Muscle layer of colon (tissue), 2 donors: ENCODE data around the gene LAMA4.

ENCODE experiments used
- H3K27ac ChIP-seq: one replicate; pipeline ENCODE4 v1.7.0; 2013; ENCODE audit warnings: low read depth, mild to moderate bottlenecking, low read length, moderate library complexity
- H3K27me3 ChIP-seq, 2 donors: one replicate each; pipeline ENCODE4 v1.7.0; 2013; ENCODE audit warnings: low read length in 2 of 2, mild to moderate bottlenecking in 2 of 2; ENCODE audit not compliant: insufficient read depth in 2 of 2, control insufficient read depth in 1 of 2
- H3K36me3 ChIP-seq: one replicate; pipeline ENCODE4 v1.7.0; 2013; ENCODE audit warnings: mild to moderate bottlenecking, low read length; ENCODE audit not compliant: insufficient read depth
- H3K4me1 ChIP-seq: one replicate; pipeline ENCODE4 v1.7.0; 2013; ENCODE audit warnings: mild to moderate bottlenecking, low read length; ENCODE audit not compliant: insufficient read depth
- H3K4me3 ChIP-seq, 2 donors: one replicate each; pipeline ENCODE4 v1.7.0; 2013; ENCODE audit warnings: low read length in 2 of 2, low read depth in 1 of 2, mild to moderate bottlenecking in 1 of 2, moderate library complexity in 1 of 2
- H3K9ac ChIP-seq: one replicate; pipeline ENCODE4 v1.7.0; 2013; ENCODE audit warnings: low read length
- H3K9me3 ChIP-seq: one replicate; pipeline ENCODE4 v1.7.0; 2013; ENCODE audit warnings: mild to moderate bottlenecking, low read length
- donor health status: abdominal sarcoma.
- donor health status: Adenocarcinoma of cecum.

The LAMA4 gene, protein sequence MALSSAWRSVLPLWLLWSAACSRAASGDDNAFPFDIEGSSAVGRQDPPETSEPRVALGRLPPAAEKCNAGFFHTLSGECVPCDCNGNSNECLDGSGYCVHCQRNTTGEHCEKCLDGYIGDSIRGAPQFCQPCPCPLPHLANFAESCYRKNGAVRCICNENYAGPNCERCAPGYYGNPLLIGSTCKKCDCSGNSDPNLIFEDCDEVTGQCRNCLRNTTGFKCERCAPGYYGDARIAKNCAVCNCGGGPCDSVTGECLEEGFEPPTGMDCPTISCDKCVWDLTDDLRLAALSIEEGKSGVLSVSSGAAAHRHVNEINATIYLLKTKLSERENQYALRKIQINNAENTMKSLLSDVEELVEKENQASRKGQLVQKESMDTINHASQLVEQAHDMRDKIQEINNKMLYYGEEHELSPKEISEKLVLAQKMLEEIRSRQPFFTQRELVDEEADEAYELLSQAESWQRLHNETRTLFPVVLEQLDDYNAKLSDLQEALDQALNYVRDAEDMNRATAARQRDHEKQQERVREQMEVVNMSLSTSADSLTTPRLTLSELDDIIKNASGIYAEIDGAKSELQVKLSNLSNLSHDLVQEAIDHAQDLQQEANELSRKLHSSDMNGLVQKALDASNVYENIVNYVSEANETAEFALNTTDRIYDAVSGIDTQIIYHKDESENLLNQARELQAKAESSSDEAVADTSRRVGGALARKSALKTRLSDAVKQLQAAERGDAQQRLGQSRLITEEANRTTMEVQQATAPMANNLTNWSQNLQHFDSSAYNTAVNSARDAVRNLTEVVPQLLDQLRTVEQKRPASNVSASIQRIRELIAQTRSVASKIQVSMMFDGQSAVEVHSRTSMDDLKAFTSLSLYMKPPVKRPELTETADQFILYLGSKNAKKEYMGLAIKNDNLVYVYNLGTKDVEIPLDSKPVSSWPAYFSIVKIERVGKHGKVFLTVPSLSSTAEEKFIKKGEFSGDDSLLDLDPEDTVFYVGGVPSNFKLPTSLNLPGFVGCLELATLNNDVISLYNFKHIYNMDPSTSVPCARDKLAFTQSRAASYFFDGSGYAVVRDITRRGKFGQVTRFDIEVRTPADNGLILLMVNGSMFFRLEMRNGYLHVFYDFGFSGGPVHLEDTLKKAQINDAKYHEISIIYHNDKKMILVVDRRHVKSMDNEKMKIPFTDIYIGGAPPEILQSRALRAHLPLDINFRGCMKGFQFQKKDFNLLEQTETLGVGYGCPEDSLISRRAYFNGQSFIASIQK (N-terminal part only)

DNA sequence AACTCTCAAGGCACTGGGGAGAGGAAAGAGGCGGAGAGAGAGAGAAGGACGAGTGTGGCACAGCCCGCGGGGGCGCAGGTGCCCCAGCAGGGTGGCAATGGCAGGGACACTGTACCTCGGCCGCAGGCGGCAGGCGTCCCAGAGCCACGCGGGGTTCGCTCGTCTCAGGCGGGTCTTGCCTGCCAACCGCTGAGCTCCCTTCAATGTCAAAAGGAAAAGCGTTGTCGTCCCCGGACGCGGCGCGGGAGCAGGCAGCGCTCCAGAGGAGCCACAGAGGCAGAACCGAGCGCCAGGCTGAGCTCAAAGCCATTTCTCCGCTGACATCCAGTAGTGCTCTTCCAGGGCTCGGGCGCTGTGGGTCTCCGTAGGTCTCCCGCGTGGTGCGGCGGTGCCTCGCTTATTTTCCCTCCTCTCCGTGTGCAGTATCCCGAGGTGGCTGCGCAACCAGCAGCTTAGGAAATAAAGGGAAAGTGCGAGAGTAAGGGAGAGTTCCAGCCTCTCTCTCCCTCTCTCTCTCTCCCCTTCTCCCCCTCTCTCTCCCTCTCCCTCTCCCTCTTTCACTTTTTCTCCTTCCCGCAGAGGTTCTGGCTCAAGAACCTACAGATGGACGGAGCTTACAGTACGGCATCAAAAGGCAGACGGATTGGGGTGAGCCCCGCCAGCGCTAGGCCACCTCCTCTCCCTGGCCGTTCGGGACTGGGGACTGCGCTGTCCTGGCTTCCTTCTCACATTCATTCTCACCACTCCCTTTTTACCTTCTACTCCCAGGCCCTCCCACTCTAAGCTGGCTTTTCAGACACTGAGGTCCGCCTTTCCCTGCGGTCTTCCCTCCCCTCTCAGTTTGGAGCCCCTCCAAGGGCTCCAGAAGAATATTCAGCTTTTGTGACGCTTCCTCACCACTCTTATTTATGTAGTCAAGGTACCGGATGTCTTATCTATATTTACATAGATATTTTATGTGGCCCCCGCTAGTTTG lies at the start of gene LAMA4:
Gene LAMA4 (minus strand): TSS at position 727 of the 976 bp plus-strand sequence. CDS start 417 bp downstream, at position 310.
- peaks cover 7% of the 10 kb centered on the region for H3K36me3 ChIP-seq
- peak within 1 kb of the TSS; percentile 68 for H3K9ac ChIP-seq
- peak within 1 kb of the TSS; percentile 97 for H3K27ac ChIP-seq
- H3K9me3 ChIP-seq: no peaks in the 10 kb centered on the region
- no peaks in the 10 kb centered on the region for H3K27me3 ChIP-seq
- H3K4me3 ChIP-seq: peak within 1 kb of the TSS; percentile 87 to 92
- peaks cover 31% of the 10 kb centered on the region for H3K4me1 ChIP-seq

DNA sequence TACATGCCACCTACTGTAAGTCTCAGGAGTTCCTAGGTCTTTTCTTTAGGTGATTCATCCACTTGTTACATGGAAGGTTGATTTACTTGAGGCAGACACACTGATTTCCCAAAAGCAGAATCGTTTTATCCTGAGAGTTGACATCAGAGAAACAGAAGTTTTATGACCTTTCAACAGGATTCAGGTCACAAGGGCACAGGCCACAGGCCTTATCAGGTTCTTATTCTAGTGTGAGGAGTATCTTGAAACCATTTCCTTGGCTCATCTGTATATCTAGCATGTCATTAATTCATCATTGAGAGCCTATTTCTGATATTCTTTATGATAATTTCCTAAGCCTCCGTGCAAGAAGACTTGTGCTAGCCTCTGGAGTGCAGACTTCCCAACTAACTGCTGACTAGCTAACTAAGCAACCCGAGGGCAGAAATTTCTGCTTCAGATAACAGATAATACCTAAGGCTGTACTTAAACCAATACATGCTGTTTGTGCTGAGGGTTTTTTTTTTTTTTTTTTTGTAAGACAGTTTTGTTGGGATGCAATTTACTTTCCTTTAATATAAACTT lies 47.9 kb upstream of the LAMA4 start:
- Histone ChIP-seq H3K4me3 (no peak overlapping the region), H3K27me3 (no peaks in the 10 kb centered on the region), H3K4me1 (peaks cover 15% of the 10 kb centered on the region)

DNA sequence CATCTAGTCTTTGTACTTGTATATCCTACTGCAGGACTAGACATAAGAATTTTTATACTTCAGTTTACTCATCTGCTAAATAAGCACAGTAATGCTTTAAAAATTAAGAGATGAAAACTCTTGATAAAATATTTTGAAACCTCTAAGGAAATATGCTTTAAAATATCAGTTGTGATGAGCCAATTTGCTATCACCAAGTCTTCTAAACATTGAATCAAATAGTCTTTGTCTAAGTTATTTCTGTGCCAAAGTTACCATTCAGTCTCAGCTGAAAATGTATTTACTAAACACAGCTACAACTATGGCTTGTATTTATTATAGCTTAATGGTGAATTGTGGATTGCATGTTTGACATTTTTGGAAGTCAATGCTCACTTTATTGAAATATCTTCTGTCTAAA lies 46.5 kb upstream of the LAMA4 start:
- no peak overlapping the region for H3K27ac ChIP-seq

More for the DNA sequence above, 47.9 kb upstream of the LAMA4 start:
- H3K27ac ChIP-seq: no peak overlapping the region
- H3K36me3 ChIP-seq: no peaks in the 10 kb centered on the region
- H3K9me3 ChIP-seq: no peaks in the 10 kb centered on the region
- H3K9ac ChIP-seq: no peak overlapping the region

DNA sequence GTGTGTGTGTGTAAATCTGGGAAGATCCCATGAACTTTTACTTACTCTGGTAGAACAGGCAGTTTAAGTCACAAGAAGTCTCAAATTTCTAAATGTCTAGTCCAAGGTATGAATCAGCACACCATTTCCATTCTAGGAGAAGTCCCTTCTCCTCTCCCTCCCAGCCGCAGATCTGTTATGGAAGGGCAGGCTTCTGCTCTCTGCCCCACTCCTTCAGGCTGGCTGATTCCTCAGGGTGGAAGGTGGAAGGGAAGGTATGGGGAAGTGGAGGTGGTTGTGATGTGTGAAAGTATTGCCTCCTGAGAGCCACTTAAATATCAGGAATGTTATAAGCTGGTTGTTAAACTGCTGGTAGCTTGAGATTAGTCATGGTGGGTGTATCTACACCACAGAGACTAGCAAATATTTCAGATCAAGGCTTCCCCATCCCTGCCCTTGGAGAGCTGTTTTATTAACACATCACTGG lies 44.5 kb upstream of the LAMA4 start:
- no peak overlapping the region for H3K4me3 ChIP-seq
- no peak overlapping the region for H3K9ac ChIP-seq
- no peaks in the 10 kb centered on the region for H3K9me3 ChIP-seq
- no peaks in the 10 kb centered on the region for H3K36me3 ChIP-seq
- H3K27me3 ChIP-seq: no peaks in the 10 kb centered on the region
- peaks cover 6% of the 10 kb centered on the region for H3K4me1 ChIP-seq
- no peak overlapping the region for H3K27ac ChIP-seq

More for the DNA sequence above, 46.5 kb upstream of the LAMA4 start:
- peaks cover 15% of the 10 kb centered on the region for H3K4me1 ChIP-seq
- H3K4me3 ChIP-seq: no peak overlapping the region
- H3K9ac ChIP-seq: no peak overlapping the region
- no peaks in the 10 kb centered on the region for H3K9me3 ChIP-seq
- no peaks in the 10 kb centered on the region for H3K36me3 ChIP-seq
- H3K27me3 ChIP-seq: no peaks in the 10 kb centered on the region

DNA sequence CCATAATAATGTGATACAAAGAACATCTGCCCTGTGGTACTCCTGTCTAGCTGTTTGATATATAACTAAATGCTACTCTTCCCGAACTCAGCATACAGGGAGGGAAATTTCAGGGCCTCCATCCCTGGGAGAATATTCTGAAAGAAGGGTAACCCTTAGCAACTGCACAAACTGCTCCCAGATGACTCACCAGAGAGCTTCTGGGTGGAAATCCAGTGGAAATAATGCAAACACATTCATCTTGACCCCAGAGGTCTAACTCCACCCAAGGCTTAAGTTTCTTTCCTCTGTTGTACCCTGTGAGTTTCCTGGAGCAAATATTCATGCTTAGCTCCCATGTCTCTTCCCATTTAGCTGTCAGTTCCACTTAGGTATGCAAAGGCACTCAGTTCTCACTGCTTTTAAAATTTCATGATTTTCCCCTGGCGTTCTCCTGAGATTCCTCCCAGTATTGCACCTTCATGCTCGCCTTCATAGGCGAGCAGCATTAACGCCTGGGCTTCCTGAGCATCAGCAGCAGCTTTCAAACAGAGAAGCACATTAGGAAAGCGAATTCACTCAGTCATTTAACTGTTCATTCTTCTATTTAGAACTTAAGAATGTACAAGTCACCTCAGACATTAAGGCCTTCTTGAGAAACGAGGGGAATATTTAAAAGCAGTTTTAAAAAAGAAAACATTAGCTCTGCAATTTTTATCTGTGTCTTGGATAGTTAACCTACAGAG lies 43.8 kb upstream of the LAMA4 start:
- Histone ChIP-seq H3K9ac (no peak overlapping the region), H3K4me3 (no peak overlapping the region)

DNA sequence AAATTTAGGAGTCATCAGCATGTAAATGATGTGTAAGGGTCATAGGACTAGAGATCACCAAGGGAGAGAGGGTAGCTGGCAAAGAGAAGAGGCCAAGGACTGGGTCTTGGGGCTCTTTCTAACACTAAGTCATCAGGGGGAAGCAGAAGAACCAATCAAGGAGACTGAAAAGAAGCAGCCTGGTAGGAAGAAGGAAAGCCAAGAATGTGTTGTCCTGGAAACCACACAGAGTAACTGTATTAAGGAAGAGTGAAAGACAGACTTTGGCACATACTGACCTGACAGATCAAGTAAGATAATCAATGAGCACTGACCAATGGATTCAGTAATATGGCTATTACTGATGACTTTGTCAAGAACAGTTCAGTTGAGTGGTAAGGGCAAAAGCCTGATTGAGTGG lies 42.3 kb upstream of the LAMA4 start:
- Histone ChIP-seq H3K36me3 (no peaks in the 10 kb centered on the region), H3K27me3 (no peaks in the 10 kb centered on the region), H3K9me3 (no peaks in the 10 kb centered on the region), H3K4me1 (peaks cover 6% of the 10 kb centered on the region), H3K27ac (no peak overlapping the region), H3K9ac (no peak overlapping the region), H3K4me3 (no peak overlapping the region)

More for the DNA sequence above, 43.8 kb upstream of the LAMA4 start:
- Histone ChIP-seq H3K9me3 (no peaks in the 10 kb centered on the region), H3K27me3 (no peaks in the 10 kb centered on the region), H3K36me3 (no peaks in the 10 kb centered on the region), H3K27ac (no peak overlapping the region), H3K4me1 (peaks cover 6% of the 10 kb centered on the region)

DNA sequence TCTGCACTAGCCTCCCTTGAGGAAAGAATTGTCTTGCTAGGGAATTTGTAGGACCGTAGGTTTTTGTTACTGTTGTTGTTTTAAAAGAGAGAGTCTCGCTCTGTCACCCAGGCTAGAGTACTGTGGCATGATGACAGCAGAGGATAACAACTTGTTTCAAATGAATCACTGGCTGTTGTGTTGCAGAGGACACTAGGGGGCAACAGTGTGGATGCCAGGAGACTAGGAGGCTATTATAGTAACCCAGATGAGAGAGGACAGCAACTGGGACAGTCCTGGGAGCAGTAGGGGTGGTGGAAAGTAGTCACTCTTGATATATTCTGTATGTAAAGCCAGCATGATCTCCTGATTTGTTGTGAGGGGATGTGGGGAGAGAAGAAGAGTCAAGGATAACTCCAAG lies 41.8 kb upstream of the LAMA4 start:
- Histone ChIP-seq H3K27ac (no peak overlapping the region), H3K36me3 (no peaks in the 10 kb centered on the region), H3K4me1 (peaks cover 6% of the 10 kb centered on the region), H3K9me3 (no peaks in the 10 kb centered on the region), H3K9ac (no peak overlapping the region), H3K4me3 (no peak overlapping the region), H3K27me3 (no peaks in the 10 kb centered on the region)

DNA sequence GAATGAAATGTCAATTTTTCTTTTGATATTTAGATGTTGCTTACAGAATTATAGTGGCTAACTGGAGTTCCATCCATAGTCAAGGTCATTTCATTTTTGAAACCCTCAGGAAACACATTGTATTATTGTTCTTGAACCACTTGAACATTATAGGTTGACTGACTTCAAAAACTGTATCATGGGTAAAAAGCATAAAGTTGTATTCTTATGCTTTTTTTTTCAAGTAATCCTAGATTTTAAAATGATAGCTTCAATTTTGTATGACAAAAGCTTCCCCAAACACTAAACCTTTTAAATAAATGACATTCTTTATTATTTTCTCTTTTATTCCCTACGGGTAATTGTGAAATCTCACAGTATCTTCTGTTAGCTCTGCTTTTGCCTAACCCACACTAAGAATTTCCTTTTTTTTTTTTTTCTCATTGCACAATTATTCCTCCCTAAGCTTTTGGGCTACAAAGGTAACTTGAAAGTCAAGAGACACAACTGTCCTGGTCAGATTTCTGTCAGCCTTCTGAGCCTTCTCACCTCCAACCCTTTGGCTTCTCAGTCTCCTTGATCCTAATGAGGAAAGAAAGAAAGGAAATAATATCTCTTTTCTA lies 36.9 kb upstream of the LAMA4 start:
- Histone ChIP-seq H3K9me3 (no peaks in the 10 kb centered on the region), H3K4me3 (no peak overlapping the region), H3K36me3 (no peaks in the 10 kb centered on the region), H3K27ac (no peak overlapping the region), H3K9ac (no peak overlapping the region), H3K4me1 (peaks cover 30% of the 10 kb centered on the region), H3K27me3 (no peaks in the 10 kb centered on the region)

DNA sequence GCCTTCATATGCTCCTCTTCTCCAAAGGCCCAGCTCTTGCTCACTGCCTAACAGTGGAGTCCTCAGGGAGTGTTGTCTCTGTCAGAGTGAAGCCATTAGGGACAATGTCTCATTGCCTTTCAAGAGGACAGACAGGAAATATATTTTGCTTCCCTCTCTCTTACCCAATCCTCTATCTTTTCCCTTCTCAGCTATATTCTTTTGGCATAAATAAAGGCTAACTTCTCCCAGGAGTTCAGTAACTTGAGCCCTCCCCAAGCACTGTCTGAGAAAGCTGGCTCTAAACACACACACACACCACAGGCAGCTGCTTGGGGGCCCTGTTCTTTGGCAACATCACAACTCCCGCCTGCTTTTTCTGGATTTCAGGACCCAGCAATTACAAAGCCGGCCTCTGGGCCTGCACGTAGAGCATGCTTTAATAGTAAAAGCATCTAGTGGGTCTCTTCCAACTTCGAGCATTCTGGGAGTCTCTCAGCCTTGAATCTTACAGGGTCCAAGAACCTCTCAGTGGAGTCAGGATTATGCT lies 34.7 kb upstream of the LAMA4 start:
- Histone ChIP-seq H3K27ac (peak overlapping the region; percentile 21), H3K27me3 (no peaks in the 10 kb centered on the region), H3K4me1 (peaks cover 30% of the 10 kb centered on the region), H3K9ac (no peak overlapping the region), H3K9me3 (no peaks in the 10 kb centered on the region), H3K36me3 (no peaks in the 10 kb centered on the region), H3K4me3 (no peak overlapping the region)
